ENCODE results near the gene NEXN.
A peak's percentile ranks its signal among the peaks of the same experiment; 100 is the strongest.
"Not testable (repeated sequence)": the region's sequence is repeated elsewhere in the genome, so short reads cannot be mapped to it uniquely, and the experiment has no call there.

The NEXN gene

GRCh38 chr1:77978969-77979876, 90.8 kb downstream of the NEXN start, which contains the start of gene FUBP1:
Gene FUBP1 (minus strand): TSS chr1:77979072. CDS start chr1:77979004, 68 bp downstream.
- DNase-seq (ENCODE audit: low read depth) = peak; percentile 99
- peak; percentile 70 for TF ChIP-seq CTCF (conservative IDR thresholded peaks at IDR 0.05; ENCODE audit: low read length)
- peak within 1 kb of the TSS; percentile 80 for H3K4me3 ChIP-seq (ENCODE audit: low read length)

- not testable (repeated sequence) for H3K4me3 ChIP-seq (ENCODE audit: low read length); DNase-seq (ENCODE audit: low read depth)
Observed at GRCh38 chr1:77983352-77983996, 95.0 kb downstream of the NEXN start.

- DNase-seq (ENCODE audit: low read depth) = no peak
- TF ChIP-seq CTCF (conservative IDR thresholded peaks at IDR 0.05; ENCODE audit: low read length) = no peak
- H3K4me3 ChIP-seq (ENCODE audit: low read length) = no peak overlapping the region
Observed at GRCh38 chr1:77983997-77984355, 95.6 kb downstream of the NEXN start.

GRCh38 chr1:77984629-77985028, 96.2 kb downstream of the NEXN start:
- TF ChIP-seq CTCF (conservative IDR thresholded peaks at IDR 0.05; ENCODE audit: low read length) = no peak
- no peak overlapping the region for H3K4me3 ChIP-seq (ENCODE audit: low read length)
- no peak for DNase-seq (ENCODE audit: low read depth)

- H3K4me3 ChIP-seq (ENCODE audit: low read length) = no peak overlapping the region
- no peak for TF ChIP-seq CTCF (conservative IDR thresholded peaks at IDR 0.05; ENCODE audit: low read length)
- DNase-seq (ENCODE audit: low read depth) = no peak
Observed at GRCh38 chr1:77986810-77987209, 98.4 kb downstream of the NEXN start.

GRCh38 chr1:77987919-77988318, 99.5 kb downstream of the NEXN start:
- no peak overlapping the region for H3K4me3 ChIP-seq (ENCODE audit: low read length)
- DNase-seq (ENCODE audit: low read depth) = no peak
- no peak for TF ChIP-seq CTCF (conservative IDR thresholded peaks at IDR 0.05; ENCODE audit: low read length)

GRCh38 chr1:77989744-77990143, 101.3 kb downstream of the NEXN start:
- no peak for TF ChIP-seq CTCF (conservative IDR thresholded peaks at IDR 0.05; ENCODE audit: low read length)
- DNase-seq (ENCODE audit: low read depth) = no peak
- no peak overlapping the region for H3K4me3 ChIP-seq (ENCODE audit: low read length)

All from AG10803 (cell line).